SK-N-DZ (cell line): ENCODE data around the gene CLSTN2.

Experiments
- DNase-seq: peaks from one replicate; pipeline ENCODE4 v3.0.0-alpha.2; 2015; ENCODE audit warnings: low spot score

The CLSTN2 gene

DNA sequence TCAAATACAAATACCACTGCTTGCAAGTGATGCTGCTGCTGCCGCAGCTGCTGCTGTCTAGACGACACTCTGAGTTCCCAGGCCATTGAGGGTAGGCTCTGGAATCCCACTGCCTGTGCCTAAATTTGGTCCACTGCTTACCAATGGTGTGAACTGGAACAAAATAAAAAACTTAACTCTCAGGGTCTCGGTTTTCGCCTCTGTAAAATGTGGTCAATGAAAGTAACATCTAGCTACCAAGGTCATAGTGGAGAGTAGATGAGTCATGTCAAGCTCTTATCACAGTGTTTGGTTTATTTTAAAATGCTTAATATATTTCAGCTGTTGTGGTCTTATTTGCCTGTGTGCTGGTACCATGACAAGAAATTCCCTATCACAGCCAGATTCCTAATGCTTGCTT is 299.3 kb downstream of the CLSTN2 start:
- DNase-seq: no peak

DNA sequence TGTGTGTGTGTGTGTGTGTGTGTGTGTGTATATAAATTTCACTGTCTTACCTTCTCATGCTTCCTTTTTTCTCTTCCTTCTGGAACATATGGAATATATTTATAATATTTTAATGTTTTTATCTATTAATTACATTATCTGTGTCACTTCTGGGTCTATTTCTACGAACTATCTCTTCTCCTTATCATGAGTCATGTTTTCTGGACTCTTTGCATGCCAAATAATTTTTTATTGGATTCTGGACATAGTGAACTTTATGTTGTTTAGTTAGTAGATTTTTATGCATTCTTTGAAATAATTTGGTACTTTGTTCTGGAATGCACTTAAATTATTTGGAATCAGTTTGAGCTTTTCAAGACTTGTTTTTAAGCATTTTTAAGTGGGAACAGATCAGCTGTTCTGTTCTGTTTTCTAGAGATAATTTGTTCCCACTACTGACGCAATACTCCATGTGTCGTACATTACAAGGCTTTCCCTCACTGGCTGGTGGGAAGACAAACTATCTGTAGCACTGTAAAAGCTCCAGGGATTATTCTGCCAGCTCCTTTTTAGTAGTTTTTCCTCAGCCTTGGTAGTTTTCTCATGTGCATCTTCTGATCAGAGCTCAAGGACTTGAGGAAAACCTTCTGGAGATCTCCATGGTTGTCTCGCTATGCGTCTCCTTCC is 302.0 kb downstream of the CLSTN2 start:
- no peak for DNase-seq

DNA sequence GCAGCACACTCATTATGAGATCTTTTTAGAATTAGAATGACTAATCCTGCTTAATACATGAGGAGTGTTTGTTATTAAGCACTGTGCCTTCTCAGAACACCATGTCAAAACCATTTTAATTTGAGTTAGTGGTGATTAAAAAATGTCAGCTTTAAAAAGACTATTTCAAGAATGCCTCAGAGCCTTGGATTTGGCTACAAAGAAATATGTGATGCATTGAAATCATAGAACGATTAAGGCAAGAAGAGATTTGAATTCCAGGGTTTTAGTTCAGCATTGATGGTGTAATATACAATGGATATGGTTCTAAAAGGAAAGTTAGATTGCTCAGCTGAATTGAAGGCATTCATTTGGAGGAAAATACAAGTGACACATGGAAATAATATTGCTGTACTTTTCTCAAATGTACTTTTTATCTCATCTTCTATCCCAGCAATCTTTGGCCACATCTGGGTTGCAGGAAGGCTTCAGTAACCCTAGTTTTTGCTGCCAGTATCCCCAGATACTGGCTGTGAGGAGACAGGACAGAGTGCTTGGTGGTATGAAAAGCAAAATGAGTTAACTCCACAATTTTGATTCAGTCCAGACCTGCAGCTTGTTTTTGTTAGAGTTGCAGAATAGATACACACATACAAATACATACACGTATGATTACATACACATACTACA is 303.8 kb downstream of the CLSTN2 start:
- DNase-seq: no peak

DNA sequence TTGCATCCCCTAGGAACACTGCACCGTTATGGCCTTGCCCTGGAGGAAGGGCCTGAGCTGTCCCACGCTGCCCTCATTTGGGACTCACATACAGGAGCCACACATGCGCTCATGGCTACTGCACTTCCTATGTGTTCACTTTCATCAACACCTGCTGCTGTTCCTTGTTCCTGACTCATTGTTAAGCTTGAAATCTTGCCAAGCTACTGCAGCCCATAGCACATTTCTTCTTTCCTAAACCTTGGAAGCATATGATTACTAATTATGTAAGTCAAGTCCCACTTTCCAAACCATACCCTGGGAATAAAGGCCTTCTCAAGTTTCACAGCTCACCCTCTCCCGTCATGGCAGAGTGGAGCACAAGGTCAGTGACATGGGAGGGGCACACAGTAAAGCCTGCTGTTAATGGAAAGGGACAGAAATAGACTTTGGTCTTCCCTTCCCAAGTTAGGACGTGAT is 307.9 kb downstream of the CLSTN2 start:
- DNase-seq: no peak

GRCh38 chr3:140243575-140243974 is 308.6 kb downstream of the CLSTN2 start:
- no peak for DNase-seq

DNA sequence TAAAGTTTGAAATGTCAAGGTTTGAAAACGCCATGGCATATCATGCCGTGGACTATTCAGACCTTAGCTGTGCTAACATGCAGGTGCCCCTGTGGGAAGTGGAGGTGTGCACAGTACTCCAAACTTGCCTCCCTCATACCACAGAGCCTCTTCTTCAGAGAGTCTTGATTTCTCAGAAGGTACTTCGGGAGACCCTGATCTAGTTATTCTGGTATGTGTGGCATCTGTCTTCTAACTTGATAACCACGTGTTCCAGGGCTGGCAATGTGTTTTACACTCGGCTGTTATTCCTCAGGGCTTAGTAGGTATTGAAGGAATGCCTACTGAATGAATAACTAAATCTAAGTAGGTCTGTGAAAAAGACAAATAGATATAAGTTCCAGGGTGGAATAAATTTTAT is 309.9 kb downstream of the CLSTN2 start:
- DNase-seq: no peak

GRCh38 chr3:140246578-140246977 is 311.6 kb downstream of the CLSTN2 start:
- DNase-seq: no peak

DNA sequence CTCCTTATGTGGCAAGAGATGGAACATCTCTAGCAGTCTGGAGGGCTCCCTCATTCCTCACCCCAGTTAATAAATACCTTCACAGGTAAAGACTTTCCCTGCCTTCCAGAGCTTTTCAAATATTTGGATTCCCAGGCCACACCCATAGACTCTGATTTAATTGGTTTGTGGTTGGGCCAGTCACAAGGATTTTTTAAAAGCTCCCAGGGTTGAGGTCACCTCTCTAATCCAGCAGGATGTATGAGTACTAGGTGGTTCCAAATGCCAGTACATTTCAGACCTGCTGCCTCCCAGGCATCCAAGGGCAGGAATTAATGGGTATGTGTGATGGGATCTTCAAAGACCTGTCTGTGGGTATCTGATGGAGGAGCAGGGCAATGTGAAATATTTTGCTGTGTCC is 312.8 kb downstream of the CLSTN2 start:
- DNase-seq: no peak

DNA sequence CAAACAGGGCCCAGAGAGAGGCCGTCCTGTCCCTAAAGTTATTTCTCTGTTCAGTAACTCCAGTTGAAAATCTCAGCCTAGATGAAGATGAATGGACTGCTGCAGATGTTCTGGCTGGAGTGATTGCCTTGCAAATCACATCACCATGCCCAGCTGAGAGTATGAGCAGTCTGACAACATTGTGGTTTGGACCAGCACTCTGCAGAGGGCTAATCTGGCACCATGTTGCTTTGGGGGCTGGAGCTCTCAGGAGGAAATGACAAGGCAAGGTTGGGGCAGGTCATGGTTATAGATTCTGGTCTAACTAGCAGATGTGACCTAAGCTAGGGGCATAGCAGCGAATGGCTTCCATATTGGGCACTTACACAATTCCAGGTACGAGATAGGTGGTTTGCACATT is 314.2 kb downstream of the CLSTN2 start:
- no peak for DNase-seq

DNA sequence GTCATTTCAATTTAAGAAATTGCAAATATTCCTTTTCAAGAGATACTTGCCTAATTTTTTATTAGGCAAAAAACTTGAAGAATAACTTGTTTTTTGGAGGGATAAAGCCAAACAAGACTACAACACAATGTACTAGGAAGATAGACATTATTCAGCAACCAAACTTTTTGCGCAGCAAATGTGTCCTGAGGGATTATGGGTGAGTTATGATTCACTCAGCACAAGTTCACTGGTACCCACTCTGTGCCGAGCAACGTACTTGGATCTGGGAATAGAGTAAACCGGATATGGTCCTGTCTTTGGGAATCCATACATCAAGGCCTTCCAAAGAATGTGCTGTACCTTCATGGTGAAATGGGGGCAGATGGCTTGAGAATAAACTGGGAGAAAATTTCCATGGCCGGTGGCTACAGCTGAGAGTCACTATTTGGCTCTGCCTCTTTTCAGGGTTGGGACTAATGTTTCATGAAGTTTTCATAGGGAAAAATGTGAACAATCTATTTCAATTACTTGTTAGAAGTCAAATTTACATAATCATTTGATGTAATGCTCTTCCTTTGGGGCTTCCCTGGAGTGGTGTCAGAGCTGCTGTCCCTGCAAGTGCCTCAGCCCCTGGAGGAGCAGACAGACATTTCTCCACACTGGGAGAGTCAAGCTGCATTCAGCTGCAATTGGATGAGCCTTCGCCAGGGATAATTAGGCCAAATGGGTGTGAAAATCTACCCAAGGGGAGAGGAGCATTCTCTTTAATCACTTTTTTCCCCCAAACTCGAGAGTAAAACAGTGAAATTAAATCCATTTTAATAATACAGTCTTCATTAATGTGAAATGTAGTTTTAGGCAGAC is 315.2 kb downstream of the CLSTN2 start:
- DNase-seq: no peak

- DNase-seq: no peak
Measured at GRCh38 chr3:140250945-140251344, 316.0 kb downstream of the CLSTN2 start.

DNA sequence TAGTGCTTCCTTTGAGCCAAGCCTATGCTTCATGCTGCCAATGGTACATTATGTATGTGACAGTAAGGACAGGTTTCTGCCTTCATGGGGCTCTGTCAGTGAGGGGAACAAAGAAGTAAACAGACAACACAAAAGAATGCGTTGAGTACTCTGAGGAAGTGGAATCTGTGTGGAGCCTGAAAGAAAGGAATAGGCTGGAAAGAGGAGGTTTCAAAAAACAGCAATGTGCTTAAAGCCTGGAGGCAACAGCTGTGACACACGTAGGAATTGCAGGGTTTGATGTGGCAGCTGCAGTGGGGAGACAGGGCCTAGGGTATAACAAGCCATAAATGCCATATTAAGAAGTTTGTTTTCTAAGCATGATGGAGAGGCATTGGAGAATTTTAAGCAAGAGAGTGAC is 316.7 kb downstream of the CLSTN2 start:
- no peak for DNase-seq

GRCh38 chr3:140252812-140253656 is 318.0 kb downstream of the CLSTN2 start:
- DNase-seq: no peak

DNA sequence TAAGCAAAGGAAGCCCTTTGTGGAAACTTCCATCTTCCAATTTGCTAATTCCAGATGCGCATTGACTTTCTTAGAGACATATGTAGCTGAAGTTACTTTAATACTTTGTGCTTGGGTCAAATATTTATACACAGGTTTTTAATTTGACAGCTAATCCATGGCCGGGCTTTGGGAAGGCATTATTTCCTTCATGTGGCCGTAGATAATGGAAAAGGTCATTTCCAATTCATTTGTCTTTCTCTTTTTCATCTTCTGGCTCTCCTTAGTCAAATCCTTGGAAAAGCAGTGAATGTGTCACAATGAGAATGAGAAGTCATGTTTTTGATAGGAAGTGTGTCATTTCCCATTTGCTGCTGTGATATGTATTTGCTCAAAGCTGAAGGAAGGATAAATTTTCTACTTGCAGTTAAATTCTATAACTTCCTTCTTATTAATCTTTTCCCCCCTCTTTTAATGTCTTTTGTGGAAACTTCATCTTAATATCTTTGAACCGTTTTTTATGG is 323.3 kb downstream of the CLSTN2 start:
- DNase-seq: no peak

- DNase-seq: no peak
Measured at GRCh38 chr3:140265302-140265701, 330.3 kb downstream of the CLSTN2 start.

DNA sequence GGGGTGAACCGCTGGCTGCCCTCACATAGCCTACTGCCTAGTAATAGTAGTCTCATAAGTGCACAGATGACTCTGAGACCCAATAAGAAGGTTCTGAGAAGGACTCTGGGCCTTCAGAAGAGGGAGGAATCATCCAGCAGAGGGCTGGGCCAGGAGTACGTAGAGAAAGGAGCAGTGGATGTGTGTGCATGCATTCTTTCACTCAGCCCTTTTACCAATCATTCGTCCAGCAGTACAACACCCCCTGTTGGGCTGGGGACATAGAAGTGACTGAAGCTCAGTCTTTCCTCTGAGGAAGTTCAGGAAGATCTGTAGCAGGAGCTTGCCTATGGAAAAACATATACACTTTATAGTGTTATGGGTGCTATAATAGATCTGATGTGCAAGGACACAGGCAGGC is 333.1 kb downstream of the CLSTN2 start:
- DNase-seq: no peak

GRCh38 chr3:140268610-140269009 is 333.6 kb downstream of the CLSTN2 start:
- no peak for DNase-seq

GRCh38 chr3:140270329-140270728 is 335.3 kb downstream of the CLSTN2 start:
- DNase-seq: no peak

GRCh38 chr3:140273542-140274195 is 338.7 kb downstream of the CLSTN2 start:
- DNase-seq: no peak

DNA sequence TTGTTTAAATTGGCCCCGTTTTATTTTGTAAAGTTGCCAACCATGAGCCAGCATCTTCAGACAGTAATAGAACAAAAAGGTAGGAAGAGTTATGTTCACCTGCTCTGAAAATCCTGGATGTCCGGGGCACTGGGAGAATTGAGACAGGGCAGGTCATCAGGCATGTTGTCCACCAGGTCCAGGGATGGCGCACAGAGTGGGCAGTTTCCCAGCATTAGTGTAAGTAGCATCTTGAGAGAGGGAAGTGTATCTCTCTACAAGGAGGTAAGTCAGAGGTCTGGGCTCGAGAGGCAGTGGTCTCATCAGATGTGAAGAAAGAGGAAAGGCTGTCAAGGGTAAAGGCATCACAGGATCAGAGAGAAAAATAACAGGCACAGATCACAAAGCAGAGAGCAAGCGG is 339.4 kb downstream of the CLSTN2 start:
- no peak for DNase-seq

GRCh38 chr3:140276703-140277102 is 341.7 kb downstream of the CLSTN2 start:
- no peak for DNase-seq
